RWPE2 (cell line): Measurements from ENCODE around the gene TBC1D16.

ENCODE experiments used
- ATAC-seq: fragments of 200-7000 bp; cut with Tn5 transposase; 3 replicates; pipeline ENCODE4 v1.9.1; 2021; ENCODE audit warnings: low read depth
- DNase-seq: peaks from one replicate; pipeline ENCODE4 v3.0.0-alpha.2; 2020; ENCODE audit warnings: low spot score
- H3K27ac ChIP-seq: fragments of 450-650 bp; 2 replicates; pipeline ENCODE4 v1.5.1; 2017; ENCODE audit warnings: mild to moderate bottlenecking; ENCODE audit not compliant: poor library complexity, severe bottlenecking
- H3K27me3 ChIP-seq: fragments of 250-450 bp; sonication (Bioruptor Pico); 2 replicates; pipeline ENCODE4 v1.5.1; 2021; ENCODE audit warnings: mild to moderate bottlenecking, moderate library complexity; ENCODE audit not compliant: insufficient read depth, poor library complexity, severe bottlenecking
- H3K36me3 ChIP-seq: fragments of 250-450 bp; sonication (Bioruptor Pico); 2 replicates; pipeline ENCODE4 v1.5.1; 2020; ENCODE audit warnings: low read depth, mild to moderate bottlenecking, moderate library complexity
- H3K4me1 ChIP-seq: fragments of 250-450 bp; sonication (Bioruptor Pico); 2 replicates; pipeline ENCODE4 v1.5.1; 2021; ENCODE audit warnings: mild to moderate bottlenecking, moderate library complexity; ENCODE audit not compliant: insufficient read depth, poor library complexity, severe bottlenecking
- H3K4me3 ChIP-seq: fragments of 250-450 bp; sonication (Bioruptor Pico); 2 replicates; pipeline ENCODE4 v1.5.1; 2021; ENCODE audit warnings: mild to moderate bottlenecking, moderate library complexity; ENCODE audit not compliant: severe bottlenecking
- H3K9me3 ChIP-seq: fragments of 250-450 bp; sonication (Bioruptor Pico); 2 replicates; pipeline ENCODE4 v1.5.1; 2021; ENCODE audit warnings: mild to moderate bottlenecking, moderate library complexity; ENCODE audit not compliant: severe bottlenecking
- CTCF ChIP-seq: fragments of 450-650 bp; IDR thresholded peaks from one replicate; pipeline ENCODE4 v1.5.1; 2017; ENCODE audit warnings: mild to moderate bottlenecking, moderate library complexity; ENCODE audit not compliant: poor library complexity, severe bottlenecking

TBC1D16 gene

DNA sequence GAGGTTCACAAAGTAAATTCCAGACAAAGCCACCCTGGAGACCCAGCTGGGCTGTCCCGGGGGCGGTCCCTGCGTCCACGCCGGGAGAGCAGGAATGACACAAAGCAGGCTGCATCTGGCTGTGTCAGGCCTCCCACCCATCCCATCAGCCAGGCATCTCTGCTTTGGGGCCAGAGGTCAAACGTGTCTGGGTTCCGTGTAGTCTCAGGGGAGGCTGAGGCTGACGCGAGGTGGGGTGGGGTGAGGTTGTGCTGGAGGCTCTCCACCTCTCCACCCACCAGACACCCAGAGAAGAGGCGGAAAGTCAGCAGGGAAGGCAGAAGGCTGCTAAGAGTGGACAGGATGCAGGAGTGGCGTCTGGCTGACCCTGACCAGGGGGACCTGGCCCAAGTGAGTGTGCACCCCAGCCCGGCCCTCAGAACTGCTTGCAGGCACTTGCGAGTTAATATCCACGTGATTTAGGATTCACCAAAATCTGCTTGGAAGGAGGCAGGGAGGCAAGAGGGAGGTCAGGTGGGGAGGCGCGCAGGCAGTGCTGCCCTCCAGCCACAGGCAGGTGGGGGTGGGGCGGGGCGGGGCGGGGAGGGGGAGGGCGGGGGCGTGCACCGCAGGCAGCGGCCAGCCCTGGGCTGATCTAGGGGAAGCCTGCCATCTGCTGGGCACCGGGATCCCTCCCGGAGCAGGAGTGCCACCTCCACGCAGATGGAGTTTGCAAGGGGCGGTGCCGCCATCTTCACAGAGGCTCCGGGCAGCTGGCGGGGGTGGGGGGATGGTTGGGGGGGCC, 44.3 kb downstream of the TBC1D16 start:
- H3K4me3 ChIP-seq: peak overlapping the region; percentile 7
- no peaks in the 10 kb centered on the region for H3K36me3 ChIP-seq
- H3K27me3 ChIP-seq: no peaks in the 10 kb centered on the region
- no peak overlapping the region for H3K27ac ChIP-seq
- peaks cover 40% of the 10 kb centered on the region for H3K4me1 ChIP-seq
- no peaks in the 10 kb centered on the region for H3K9me3 ChIP-seq
- peak; percentile 65 for TF ChIP-seq CTCF
- ATAC-seq: peak; percentile 79
- peak; percentile 86 for DNase-seq

GRCh38 chr17:79990704-79991103, 45.0 kb downstream of the TBC1D16 start:
- no peak overlapping the region for H3K27ac ChIP-seq
- no peaks in the 10 kb centered on the region for H3K27me3 ChIP-seq
- no peak for ATAC-seq
- H3K4me1 ChIP-seq: peaks cover 37% of the 10 kb centered on the region
- TF ChIP-seq CTCF: no peak
- no peak overlapping the region for H3K4me3 ChIP-seq
- no peaks in the 10 kb centered on the region for H3K9me3 ChIP-seq
- H3K36me3 ChIP-seq: no peaks in the 10 kb centered on the region
- DNase-seq: no peak

- H3K27ac ChIP-seq: no peak overlapping the region
- DNase-seq: no peak
These were observed 45.5 kb downstream of the TBC1D16 start for GRCh38 chr17:79990051-79990592.

DNA sequence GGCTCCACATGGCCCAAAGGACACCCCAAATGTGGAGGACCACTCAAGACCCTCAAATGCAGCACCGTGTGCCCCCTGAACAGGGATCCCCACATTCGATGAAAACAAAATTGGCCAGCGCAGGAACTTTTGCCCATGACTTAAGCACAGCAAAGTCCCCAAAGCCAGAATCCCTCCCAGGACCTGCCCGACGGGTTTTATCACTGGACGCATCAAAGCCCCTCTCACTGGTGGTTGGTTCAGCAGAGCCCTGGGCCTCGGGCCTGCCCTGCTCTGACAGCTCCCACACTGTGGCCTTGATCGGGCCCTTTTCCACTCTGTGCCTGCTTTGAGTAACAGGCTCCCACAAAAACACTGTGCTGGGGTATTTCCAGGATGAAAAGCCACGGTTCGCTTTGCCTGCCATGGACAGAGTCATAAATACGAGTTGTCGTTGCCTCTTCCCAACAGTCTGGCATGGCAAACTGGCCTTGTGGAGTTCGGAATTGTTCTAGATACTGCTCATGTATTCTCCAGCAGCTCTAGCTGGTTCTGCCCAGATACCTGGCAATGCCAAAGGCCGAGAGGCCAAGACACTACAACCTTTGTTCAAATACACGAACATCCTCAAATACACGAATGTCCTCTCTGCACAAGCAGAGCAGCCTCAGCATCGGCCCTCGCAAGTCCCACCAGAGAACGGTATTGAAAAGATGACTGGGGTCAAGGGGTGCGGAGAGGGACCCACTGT, 46.4 kb downstream of the TBC1D16 start:
- peaks cover 37% of the 10 kb centered on the region for H3K4me1 ChIP-seq

More at GRCh38 chr17:79990051-79990592, 45.5 kb downstream of the TBC1D16 start:
- H3K36me3 ChIP-seq: no peaks in the 10 kb centered on the region
- H3K9me3 ChIP-seq: no peaks in the 10 kb centered on the region
- no peak for TF ChIP-seq CTCF
- no peak overlapping the region for H3K4me3 ChIP-seq
- peaks cover 37% of the 10 kb centered on the region for H3K4me1 ChIP-seq
- ATAC-seq: no peak
- H3K27me3 ChIP-seq: no peaks in the 10 kb centered on the region

More for the DNA sequence above, 46.4 kb downstream of the TBC1D16 start:
- ATAC-seq (no peak), DNase-seq (no peak)
- no peak for TF ChIP-seq CTCF
- Histone ChIP-seq H3K9me3 (no peaks in the 10 kb centered on the region), H3K27ac (no peak overlapping the region), H3K27me3 (no peaks in the 10 kb centered on the region), H3K4me3 (no peak overlapping the region), H3K36me3 (no peaks in the 10 kb centered on the region)
